ENCODE data around the gene GMDS.

DNA sequence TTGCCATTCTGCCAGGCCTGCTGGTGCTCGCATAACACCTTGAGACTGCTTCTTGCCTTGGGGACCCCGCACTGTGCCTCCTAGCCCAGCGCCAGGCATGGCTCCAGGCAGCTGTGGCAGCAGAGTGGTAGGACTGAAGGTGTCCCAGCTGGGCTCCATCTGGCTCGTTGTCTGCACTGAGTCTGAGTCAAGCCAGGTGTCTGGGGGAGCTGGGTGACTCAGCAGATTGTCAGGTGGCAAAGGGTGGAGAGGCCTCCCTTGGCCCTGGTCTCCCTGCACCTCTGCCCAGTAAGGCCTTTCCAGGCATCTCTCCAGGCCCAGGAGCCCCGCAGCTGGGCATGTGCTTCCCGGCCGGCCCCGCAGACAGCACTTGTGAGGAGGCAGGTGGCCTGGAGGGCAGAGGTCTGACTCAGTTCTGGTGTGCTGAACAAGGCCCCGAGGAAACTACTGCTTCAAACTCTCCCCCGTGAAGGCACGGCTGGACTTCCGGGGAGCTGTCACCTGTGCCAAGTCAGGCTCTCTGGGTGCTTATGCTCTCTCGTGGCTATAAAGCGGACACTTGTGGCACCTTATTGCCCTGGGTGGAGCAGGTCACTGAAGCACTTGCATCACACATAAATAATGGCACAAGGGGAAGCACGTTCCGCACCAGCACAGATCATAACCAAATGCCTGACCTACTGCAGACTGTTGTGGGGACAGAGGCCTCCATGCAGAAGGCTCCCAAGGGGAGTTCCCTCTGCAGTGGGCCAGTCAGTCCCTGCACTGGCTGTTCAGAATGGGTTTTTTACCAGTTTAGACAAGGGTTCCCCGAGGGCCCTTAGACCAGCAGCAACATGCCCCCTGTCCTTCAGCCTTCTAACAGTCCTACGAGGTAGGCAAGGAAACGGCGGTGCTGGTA lies 608.2 kb downstream of the GMDS start:
- TF ChIP-seq, protein P1, sequence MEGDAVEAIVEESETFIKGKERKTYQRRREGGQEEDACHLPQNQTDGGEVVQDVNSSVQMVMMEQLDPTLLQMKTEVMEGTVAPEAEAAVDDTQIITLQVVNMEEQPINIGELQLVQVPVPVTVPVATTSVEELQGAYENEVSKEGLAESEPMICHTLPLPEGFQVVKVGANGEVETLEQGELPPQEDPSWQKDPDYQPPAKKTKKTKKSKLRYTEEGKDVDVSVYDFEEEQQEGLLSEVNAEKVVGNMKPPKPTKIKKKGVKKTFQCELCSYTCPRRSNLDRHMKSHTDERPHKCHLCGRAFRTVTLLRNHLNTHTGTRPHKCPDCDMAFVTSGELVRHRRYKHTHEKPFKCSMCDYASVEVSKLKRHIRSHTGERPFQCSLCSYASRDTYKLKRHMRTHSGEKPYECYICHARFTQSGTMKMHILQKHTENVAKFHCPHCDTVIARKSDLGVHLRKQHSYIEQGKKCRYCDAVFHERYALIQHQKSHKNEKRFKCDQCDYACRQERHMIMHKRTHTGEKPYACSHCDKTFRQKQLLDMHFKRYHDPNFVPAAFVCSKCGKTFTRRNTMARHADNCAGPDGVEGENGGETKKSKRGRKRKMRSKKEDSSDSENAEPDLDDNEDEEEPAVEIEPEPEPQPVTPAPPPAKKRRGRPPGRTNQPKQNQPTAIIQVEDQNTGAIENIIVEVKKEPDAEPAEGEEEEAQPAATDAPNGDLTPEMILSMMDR (conservative IDR thresholded peaks at IDR 0.05; ENCODE audit: low read depth in 2 of 2) = no peak
- TF ChIP-seq EZH2 (IDR thresholded peaks at IDR 0.05; ENCODE audit: low read depth, unreplicated experiment) (no peak), POLR2AphosphoS5 (IDR thresholded peaks at IDR 0.05; ENCODE audit: low read depth) (no peak), EZH2phosphoT487 (IDR thresholded peaks at IDR 0.05; ENCODE audit: unreplicated experiment) (no peak), ZNF114 (CRISPR knock-in tag; IDR thresholded peaks at IDR 0.05) (no peak), CREB1 (CRISPR knock-in tag; IDR thresholded peaks at IDR 0.05; ENCODE audit: low read depth) (no peak)
- TF ChIP-seq, protein P2, sequence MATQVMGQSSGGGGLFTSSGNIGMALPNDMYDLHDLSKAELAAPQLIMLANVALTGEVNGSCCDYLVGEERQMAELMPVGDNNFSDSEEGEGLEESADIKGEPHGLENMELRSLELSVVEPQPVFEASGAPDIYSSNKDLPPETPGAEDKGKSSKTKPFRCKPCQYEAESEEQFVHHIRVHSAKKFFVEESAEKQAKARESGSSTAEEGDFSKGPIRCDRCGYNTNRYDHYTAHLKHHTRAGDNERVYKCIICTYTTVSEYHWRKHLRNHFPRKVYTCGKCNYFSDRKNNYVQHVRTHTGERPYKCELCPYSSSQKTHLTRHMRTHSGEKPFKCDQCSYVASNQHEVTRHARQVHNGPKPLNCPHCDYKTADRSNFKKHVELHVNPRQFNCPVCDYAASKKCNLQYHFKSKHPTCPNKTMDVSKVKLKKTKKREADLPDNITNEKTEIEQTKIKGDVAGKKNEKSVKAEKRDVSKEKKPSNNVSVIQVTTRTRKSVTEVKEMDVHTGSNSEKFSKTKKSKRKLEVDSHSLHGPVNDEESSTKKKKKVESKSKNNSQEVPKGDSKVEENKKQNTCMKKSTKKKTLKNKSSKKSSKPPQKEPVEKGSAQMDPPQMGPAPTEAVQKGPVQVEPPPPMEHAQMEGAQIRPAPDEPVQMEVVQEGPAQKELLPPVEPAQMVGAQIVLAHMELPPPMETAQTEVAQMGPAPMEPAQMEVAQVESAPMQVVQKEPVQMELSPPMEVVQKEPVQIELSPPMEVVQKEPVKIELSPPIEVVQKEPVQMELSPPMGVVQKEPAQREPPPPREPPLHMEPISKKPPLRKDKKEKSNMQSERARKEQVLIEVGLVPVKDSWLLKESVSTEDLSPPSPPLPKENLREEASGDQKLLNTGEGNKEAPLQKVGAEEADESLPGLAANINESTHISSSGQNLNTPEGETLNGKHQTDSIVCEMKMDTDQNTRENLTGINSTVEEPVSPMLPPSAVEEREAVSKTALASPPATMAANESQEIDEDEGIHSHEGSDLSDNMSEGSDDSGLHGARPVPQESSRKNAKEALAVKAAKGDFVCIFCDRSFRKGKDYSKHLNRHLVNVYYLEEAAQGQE (IDR thresholded peaks at IDR 0.05; ENCODE audit: unreplicated experiment) = no peak
